Astrocyte (in vitro differentiated cells and primary cell): ENCODE results near the gene ECSCR. TPM values are rescaled to one million over a fixed set of nuclear protein-coding genes. Genes with fewer than 3 reads are reported as not detected.
"Not testable (repeated sequence)": the region's sequence is repeated elsewhere in the genome, so short reads cannot be mapped to it uniquely, and the experiment has no call there.

Experiments used
- DNase-seq: peaks from one replicate; pipeline ENCODE4 v3.0.0-alpha.2; 2010; ENCODE audit warnings: low read depth
- FAIRE-seq: peaks from 2 replicates; lab custom pipeline; 2011; peaks lifted over from hg19 to GRCh38; lab: Jason Lieb, UNC
- H2AFZ ChIP-seq: 2 replicates; pipeline ENCODE4 v1.6.0; 2012; ENCODE audit warnings: low read depth, low read length, inconsistent platforms
- H3K27ac ChIP-seq: 2 replicates; pipeline ENCODE4 v1.5.1; 2011; ENCODE audit warnings: low read depth, low read length, inconsistent platforms
- H3K27me3 ChIP-seq: 2 replicates; pipeline ENCODE4 v1.6.0; 2011; ENCODE audit warnings: low read length, inconsistent platforms; ENCODE audit not compliant: insufficient read depth
- H3K36me3 ChIP-seq: 2 replicates; pipeline ENCODE4 v1.5.1; 2011; ENCODE audit warnings: low read length, inconsistent platforms; ENCODE audit not compliant: insufficient read depth
- H3K4me1 ChIP-seq: 2 replicates; pipeline ENCODE4 v1.5.1; 2011; ENCODE audit warnings: low read length, inconsistent platforms; ENCODE audit not compliant: insufficient read depth
- H3K4me2 ChIP-seq: 2 replicates; pipeline ENCODE4 v1.6.0; 2012; ENCODE audit warnings: low read length, inconsistent platforms
- H3K4me3 ChIP-seq: 2 replicates; pipeline ENCODE4 v1.5.1; 2011; ENCODE audit warnings: low read depth, mild to moderate bottlenecking, low read length, inconsistent platforms; ENCODE audit not compliant: insufficient read depth
- H3K79me2 ChIP-seq: 2 replicates; pipeline ENCODE4 v1.6.0; 2012; ENCODE audit warnings: mild to moderate bottlenecking, low read length, inconsistent platforms; ENCODE audit not compliant: insufficient read depth
- H3K9ac ChIP-seq: 2 replicates; pipeline ENCODE4 v1.6.0; 2012; ENCODE audit warnings: mild to moderate bottlenecking, low read length, inconsistent platforms
- H3K9me3 ChIP-seq: 2 replicates; pipeline ENCODE4 v1.5.1; 2012; ENCODE audit warnings: low read depth, mild to moderate bottlenecking, low read length, inconsistent platforms; ENCODE audit not compliant: insufficient read depth
- H4K20me1 ChIP-seq: 2 replicates; pipeline ENCODE4 v1.6.0; 2012; ENCODE audit warnings: low read length, inconsistent platforms; ENCODE audit not compliant: insufficient read depth
- H3K27ac Mint-ChIP-seq: one replicate; pipeline ENCODE4 v1.8.0; 2021; ENCODE audit warnings: mild to moderate bottlenecking, mixed read lengths; ENCODE audit not compliant: unreplicated experiment
- H3K27me3 Mint-ChIP-seq: one replicate; pipeline ENCODE4 v1.8.0; 2021; ENCODE audit warnings: low read depth, mixed read lengths; ENCODE audit not compliant: unreplicated experiment
- H3K36me3 Mint-ChIP-seq: one replicate; pipeline ENCODE4 v1.8.0; 2021; ENCODE audit warnings: low read depth, mixed read lengths; ENCODE audit not compliant: unreplicated experiment
- H3K4me1 Mint-ChIP-seq: one replicate; pipeline ENCODE4 v1.8.0; 2021; ENCODE audit warnings: low read depth, mixed read lengths; ENCODE audit not compliant: unreplicated experiment
- H3K4me3 Mint-ChIP-seq: one replicate; pipeline ENCODE4 v1.8.0; 2021; ENCODE audit warnings: mild to moderate bottlenecking, moderate library complexity, mixed read lengths; ENCODE audit not compliant: unreplicated experiment
- H3K9me3 Mint-ChIP-seq: one replicate; pipeline ENCODE4 v1.8.0; 2021; ENCODE audit warnings: mild to moderate bottlenecking, mixed read lengths; ENCODE audit not compliant: unreplicated experiment
- EZH2 ChIP-seq: IDR thresholded peaks from 2 replicates; pipeline ENCODE4 v1.6.1; 2012; ENCODE audit warnings: mild to moderate bottlenecking, low read length, inconsistent platforms; ENCODE audit not compliant: insufficient read depth
- total RNA-seq: library from RNA; stranded (reverse); gene quantifications from 2 replicates; pipeline ENCODE4 v1.2.1, GENCODE V29; 2021
- TF ChIP-seq, protein P1 (sequence below): IDR thresholded peaks from 2 replicates; pipeline ENCODE4 v1.5.1; 2011; ENCODE audit warnings: low read depth, mild to moderate bottlenecking, inconsistent platforms, low read length, moderate library complexity; ENCODE audit not compliant: insufficient read depth

ECSCR gene
- total RNA-seq, 1 donor from 2014 or later = 1.00 TPM

DNA sequence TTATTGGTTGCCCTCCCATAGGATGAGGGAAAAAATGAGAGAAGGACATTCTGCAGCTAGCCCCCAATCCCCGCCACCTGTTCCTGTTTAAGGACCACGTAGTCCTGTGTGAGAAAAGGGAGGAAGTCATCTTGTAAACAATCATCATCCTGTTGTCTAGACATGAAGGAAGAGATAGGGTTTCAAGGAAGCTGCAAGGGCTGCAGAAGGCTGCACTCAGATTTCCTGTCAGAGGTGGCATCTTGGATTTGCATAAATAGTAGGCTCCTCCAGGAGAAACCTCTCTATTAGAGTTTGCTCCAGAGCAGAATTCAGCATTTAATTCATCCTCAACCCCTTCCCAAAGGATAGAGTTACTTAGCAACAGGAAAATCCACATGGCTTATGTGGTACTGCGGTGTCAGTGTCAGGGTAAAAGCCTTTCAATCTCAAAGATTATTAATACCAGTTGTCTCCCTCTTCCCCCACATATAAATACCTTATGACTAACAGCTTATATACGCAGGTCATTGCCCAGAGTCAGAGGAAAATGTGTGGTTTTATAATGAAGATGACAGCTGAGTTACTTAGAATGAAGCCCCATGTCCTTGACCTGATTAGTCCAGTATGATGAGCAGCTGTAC is 18.6 kb downstream of the ECSCR start:
- peaks cover 5% of the 10 kb centered on the region for H3K27me3 Mint-ChIP-seq
- Histone ChIP-seq H3K27ac (peak overlapping the region; percentile 39), H2AFZ (no peak overlapping the region), H3K27me3 (no peaks in the 10 kb centered on the region), H3K4me2 (peak overlapping the region; percentile 57), H3K4me3 (no peak overlapping the region), H3K36me3 (no peaks in the 10 kb centered on the region), H3K79me2 (no peaks in the 10 kb centered on the region), H3K4me1 (peaks cover 34% of the 10 kb centered on the region), H3K9ac (peak overlapping the region; percentile 12), H3K9me3 (no peaks in the 10 kb centered on the region), H4K20me1 (no peaks in the 10 kb centered on the region)
- H3K9me3 Mint-ChIP-seq = no peaks in the 10 kb centered on the region
- H3K36me3 Mint-ChIP-seq = no peaks in the 10 kb centered on the region
- no peak overlapping the region for H3K4me3 Mint-ChIP-seq
- peaks cover 14% of the 10 kb centered on the region for H3K4me1 Mint-ChIP-seq
- peak overlapping the region; percentile 38 for H3K27ac Mint-ChIP-seq
- no peak for TF ChIP-seq EZH2
- TF ChIP-seq, protein P1, sequence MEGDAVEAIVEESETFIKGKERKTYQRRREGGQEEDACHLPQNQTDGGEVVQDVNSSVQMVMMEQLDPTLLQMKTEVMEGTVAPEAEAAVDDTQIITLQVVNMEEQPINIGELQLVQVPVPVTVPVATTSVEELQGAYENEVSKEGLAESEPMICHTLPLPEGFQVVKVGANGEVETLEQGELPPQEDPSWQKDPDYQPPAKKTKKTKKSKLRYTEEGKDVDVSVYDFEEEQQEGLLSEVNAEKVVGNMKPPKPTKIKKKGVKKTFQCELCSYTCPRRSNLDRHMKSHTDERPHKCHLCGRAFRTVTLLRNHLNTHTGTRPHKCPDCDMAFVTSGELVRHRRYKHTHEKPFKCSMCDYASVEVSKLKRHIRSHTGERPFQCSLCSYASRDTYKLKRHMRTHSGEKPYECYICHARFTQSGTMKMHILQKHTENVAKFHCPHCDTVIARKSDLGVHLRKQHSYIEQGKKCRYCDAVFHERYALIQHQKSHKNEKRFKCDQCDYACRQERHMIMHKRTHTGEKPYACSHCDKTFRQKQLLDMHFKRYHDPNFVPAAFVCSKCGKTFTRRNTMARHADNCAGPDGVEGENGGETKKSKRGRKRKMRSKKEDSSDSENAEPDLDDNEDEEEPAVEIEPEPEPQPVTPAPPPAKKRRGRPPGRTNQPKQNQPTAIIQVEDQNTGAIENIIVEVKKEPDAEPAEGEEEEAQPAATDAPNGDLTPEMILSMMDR = no peak
- FAIRE-seq (peak; percentile 71), DNase-seq (peak; percentile 91)

- not testable (repeated sequence) for H3K9ac ChIP-seq, H4K20me1 ChIP-seq, H3K9me3 Mint-ChIP-seq, H3K36me3 ChIP-seq, H3K79me2 ChIP-seq, H3K27ac ChIP-seq, H3K4me1 Mint-ChIP-seq, H3K9me3 ChIP-seq, H3K27me3 Mint-ChIP-seq, DNase-seq, H2AFZ ChIP-seq, H3K4me3 ChIP-seq, H3K36me3 Mint-ChIP-seq, H3K27me3 ChIP-seq, FAIRE-seq, H3K4me3 Mint-ChIP-seq, H3K27ac Mint-ChIP-seq, H3K4me2 ChIP-seq
- H3K4me1 ChIP-seq = peaks cover 33% of the 10 kb centered on the region
Measured at GRCh38 chr5:139440416-139440815, 22.1 kb downstream of the ECSCR start.

DNA sequence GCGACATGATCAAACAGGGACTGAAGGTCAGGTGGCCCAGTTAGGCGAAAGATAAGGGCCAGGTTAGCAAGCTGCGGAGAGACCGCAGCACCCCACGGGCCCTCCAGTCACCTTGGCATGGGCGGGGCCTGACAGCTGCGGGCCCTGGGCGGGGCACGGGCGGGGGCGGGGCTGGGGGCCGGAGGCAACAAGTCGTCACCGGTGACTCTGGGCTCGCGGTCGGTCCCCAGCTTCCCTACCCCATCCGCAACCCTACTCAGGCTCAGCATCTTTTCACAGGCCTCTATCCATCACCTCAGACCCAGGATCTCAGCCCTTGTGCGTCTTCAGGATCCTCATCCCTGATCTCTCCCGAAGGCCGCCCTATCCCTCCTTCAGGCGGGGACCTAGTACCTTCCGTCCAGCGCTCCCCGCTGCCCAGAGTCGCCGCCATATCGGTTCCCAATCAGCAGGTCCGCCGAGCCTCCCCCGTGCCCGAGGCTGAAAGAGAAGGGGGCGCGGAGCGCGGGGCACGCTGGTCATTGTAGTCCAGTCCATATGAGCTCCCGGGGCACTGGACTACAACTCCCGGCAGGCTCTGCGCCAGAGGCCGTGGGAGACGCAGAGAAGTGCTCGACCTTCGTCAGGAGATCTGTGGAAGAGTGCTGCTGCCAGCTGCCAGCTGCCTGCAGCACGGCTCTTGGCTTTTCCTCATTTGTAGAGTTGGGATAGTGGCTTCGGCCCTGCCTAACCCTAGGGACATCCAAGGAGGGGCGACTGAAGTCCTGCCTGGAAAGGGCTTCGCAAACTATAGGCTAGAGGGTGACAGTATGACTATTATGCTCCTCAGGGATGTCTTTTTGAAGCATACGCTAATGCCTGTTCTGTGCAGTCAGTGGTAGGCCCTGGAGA is 23.3 kb downstream of the ECSCR start, which contains the start of gene DNAJC18:
DNAJC18 (minus strand) TSS at position 513 of the 891 bp plus-strand sequence; CDS start at position 433, 80 bp downstream.
- TF ChIP-seq, protein P1 = no peak
- no peak for TF ChIP-seq EZH2
- Histone ChIP-seq H3K27ac (peak within 1 kb of the TSS; percentile 96), H3K27me3 (no peaks in the 10 kb centered on the region), H3K9ac (peak within 1 kb of the TSS; percentile 95), H3K79me2 (no peaks in the 10 kb centered on the region), H3K36me3 (peaks cover 8% of the 10 kb centered on the region), H2AFZ (peak within 1 kb of the TSS; percentile 97), H4K20me1 (no peaks in the 10 kb centered on the region), H3K4me2 (peak within 1 kb of the TSS; percentile 89), H3K9me3 (no peaks in the 10 kb centered on the region), H3K4me3 (peak within 1 kb of the TSS; percentile 80), H3K4me1 (peaks cover 23% of the 10 kb centered on the region)
- Mint-ChIP-seq H3K36me3 (peaks cover 1% of the 10 kb centered on the region), H3K4me1 (peaks cover 5% of the 10 kb centered on the region), H3K27me3 (peaks cover 3% of the 10 kb centered on the region), H3K27ac (peak within 1 kb of the TSS; percentile 86), H3K9me3 (no peaks in the 10 kb centered on the region), H3K4me3 (peak within 1 kb of the TSS; percentile 96)
- DNase-seq = peak; percentile 72
- no peak for FAIRE-seq
